Midbrain (tissue), 1 donor: Measurements from ENCODE around the gene PRELID3B.
"Not testable (repeated sequence)": the region's sequence is repeated elsewhere in the genome, so short reads cannot be mapped to it uniquely, and the experiment has no call there.

Experiments used
- DNase-seq: peaks from one replicate; lab custom pipeline; 2025; lab: John Stamatoyannopoulos, UW

PRELID3B gene

GRCh38 chr20:59048681-59049030 is 6.1 kb upstream of the PRELID3B start:
- no peak for DNase-seq

DNA sequence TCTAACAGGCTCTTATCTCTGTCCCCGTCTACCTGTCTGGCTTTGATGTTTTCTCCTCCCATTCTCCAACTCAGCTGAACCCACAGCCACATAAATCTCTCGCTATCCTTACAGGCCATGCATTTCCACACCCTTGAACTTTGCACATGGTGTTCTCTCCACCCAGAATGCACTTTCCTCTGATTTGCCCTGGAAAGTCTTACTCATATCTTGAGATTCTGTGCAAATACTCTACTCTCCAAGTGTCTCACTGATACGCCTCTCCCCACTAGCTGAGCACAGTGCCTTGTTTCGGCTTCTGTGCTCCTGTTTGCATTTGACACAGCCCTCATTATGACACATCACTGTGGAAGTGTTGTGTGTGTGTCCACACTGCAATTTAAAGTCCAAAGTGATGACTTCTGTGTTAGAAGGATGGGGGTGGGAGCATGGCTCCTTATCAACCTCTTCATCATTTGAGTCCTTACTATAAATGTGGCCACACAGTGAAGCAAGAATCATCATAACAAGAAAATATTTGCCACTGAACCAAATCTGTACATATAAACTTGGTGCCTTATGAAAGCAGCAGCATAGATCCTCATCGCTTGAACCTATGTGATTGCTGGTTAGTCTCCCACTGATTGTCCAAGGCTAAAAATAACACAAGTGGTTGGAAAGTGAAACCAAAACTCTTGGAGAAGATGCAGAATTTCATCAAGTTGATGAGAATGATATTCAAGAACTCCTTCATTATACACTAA is 5.5 kb upstream of the PRELID3B start:
- no peak for DNase-seq

DNA sequence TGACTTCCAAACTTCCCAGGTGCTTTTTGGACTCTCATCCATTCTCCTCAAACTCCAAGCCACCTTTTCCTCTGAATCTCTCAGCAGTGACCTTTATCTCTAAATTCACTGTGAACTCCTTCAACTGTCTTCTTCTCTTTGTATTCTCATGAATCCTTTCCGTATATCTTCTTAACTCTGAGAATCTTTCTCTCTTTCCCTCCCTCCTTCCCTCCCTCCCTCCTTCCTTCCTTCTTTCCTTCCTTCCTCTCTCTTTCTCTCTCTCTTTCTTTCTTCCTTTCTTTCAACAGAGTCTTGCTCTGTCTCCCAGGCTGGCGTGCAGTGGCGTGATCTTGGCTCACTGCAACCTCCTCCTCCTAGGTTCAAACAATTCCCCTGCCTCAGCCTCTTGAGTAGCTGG is 4.3 kb upstream of the PRELID3B start:
- DNase-seq = no peak

- DNase-seq = no peak
Observed at GRCh38 chr20:59044796-59045195, 2.2 kb upstream of the PRELID3B start.

- no peak for DNase-seq
Observed at GRCh38 chr20:59044295-59044694, 1.7 kb upstream of the PRELID3B start.

DNA sequence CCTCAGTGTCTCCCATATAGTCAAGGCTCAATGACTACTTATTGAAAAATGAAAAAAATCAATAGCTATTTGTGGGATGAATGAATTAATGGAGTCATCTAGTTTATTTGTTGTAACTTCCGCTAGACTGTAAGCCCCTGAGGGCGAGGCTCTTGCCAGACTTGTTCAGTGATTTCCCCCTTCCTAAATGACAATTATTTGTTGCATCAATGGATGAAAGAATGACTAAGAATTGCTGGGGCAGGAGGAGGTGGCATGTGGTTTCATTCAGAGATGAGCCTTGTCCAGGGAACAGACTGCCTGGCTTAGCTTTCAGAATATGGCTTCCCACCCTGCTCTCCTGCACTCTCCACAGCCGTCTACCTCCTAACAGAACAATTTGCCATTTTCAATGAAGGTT is 1.1 kb upstream of the PRELID3B start:
- no peak for DNase-seq

DNA sequence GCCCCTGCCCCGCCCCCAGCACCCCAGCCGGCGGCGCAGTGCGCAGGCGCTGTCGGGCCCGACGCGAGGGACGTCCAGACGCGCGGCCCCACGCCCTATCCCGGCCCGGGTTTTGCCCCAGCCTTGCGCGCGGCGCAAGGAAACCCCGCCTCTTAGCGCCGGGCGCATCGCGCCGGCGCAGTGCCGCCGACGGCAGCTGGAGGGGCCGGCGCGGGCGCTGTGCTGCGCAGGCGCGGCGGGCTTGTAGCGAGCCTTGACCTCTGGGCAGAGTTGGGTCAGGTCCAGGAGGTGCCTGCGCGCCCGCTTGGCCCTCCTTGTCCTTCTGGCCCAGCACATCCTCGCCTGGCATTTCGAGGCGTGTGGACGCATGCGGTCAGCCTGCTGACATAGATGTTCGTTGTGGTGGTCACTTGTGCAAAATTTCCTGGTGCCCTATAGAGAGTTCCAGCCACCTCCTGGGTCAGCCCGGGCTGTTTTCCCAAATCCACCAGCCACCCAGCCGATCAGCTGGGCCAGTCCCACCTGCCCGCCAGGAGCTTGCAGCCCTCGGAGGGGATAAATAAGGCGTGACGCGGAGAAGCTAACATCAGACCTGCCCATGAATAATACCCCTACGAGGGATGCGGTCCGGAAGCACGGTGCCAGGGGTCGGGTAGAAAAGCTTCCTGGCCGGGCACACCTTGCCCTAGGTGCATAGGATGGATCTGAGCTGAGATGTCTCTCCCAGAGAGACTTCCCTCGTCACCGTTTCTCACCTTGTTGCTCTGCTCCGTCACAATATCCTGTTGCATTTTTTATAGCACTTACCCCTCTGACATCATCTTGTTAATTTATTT is 428 bp upstream of the PRELID3B start:
- peak; percentile 93 for DNase-seq

- DNase-seq = not testable (repeated sequence)
Observed at GRCh38 chr20:59041487-59041886, 1.1 kb downstream of the PRELID3B start.

DNA sequence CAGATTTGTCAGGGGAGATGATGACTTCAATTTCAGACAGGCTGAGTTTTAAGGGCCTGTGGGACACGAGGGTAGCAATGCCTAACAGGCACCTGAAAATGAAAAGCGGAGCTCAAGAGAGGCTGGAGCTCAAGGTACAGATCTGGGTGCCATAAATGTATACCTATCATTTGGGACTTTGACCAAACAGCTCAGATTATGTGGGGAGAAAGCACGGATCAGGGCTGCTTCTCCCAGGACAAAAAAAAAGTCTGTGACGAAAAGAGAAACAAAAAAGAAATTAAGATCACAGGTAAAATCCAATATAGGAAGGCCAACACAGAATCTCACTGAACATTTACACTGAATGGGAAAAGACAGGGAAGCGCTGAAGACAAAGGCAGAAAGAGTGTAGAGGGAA is 1.9 kb downstream of the PRELID3B start:
- DNase-seq = no peak

GRCh38 chr20:59039233-59039632 is 3.4 kb downstream of the PRELID3B start:
- DNase-seq = no peak

- DNase-seq = no peak
Observed at GRCh38 chr20:59037386-59037785, 5.2 kb downstream of the PRELID3B start.

GRCh38 chr20:59035381-59035780 is 7.2 kb downstream of the PRELID3B start:
- DNase-seq = no peak

GRCh38 chr20:59033616-59034165 is 8.9 kb downstream of the PRELID3B start:
- no peak for DNase-seq

DNA sequence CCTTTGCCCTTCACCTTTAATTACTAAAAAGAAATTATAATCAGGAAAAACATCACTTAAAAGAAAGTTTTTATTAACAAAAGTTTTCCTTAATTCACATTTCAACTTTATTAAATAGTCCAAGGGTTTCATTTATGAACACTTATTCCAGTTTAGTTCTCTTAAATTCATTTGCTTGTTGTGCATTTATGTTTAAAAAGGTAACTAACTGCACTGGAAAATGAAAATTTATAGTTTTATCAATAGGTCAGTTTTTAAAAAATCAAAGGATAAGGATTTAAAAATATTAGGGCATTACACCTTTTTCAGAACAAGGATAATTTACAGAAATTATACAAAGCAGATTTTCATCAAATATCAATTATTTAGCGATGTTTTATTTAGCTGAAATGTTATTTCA is 9.5 kb downstream of the PRELID3B start:
- no peak for DNase-seq

DNA sequence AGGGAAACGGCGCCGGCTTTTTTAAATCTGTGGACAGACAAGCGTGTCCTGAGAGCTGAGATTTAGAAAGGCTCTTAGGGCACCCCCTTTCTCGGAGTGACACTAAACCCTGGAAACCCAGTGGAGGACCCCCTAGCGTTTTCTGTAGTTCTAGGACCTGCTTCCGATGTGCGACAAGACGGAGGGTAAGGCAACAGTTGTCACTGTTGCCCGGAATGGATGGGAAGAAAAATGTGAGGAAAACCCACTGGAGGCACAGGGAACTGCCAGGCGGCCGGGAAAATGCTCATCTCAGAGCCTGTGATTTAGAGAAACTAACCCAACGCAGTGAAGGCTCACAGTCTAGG is 9.9 kb downstream of the PRELID3B start:
- no peak for DNase-seq

- peak; percentile 97 for DNase-seq
Observed at GRCh38 chr20:59032023-59032712, 10.4 kb downstream of the PRELID3B start, which contains the start of gene ATP5F1E. Gene ATP5F1E, minus strand, starts transcription at chr20:59032335. Its CDS starts 84 bp downstream, at chr20:59032251.

DNA sequence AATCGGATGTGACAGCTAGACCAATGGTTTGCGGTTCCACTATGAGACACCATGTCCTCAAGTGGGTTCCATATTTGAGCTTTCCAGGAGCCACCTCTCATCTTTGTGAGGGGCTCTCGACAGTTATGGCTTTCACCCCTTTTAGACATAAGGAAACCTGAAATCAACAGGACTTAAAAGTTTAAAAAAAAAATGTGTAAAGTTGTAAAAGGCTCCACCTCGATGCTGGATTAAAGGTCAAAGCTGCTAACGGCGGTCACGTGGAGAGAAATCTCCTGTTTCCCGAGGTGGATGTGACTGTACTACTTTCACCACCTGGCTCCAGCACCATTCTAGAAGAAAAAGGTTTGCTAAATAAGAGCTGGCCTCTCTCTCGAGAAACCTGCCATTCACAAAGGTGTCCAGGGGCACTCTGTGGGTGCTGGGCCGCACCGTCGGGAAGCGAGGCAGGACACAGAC is 11.0 kb downstream of the PRELID3B start:
- no peak for DNase-seq

GRCh38 chr20:59030911-59031563 is 11.5 kb downstream of the PRELID3B start:
- no peak for DNase-seq

- DNase-seq = no peak
Observed at GRCh38 chr20:59028812-59029211, 13.8 kb downstream of the PRELID3B start.

GRCh38 chr20:59027741-59028320 is 14.8 kb downstream of the PRELID3B start:
- DNase-seq = no peak
